ENCODE measurements around the gene MPP4.

MPP4 gene

DNA sequence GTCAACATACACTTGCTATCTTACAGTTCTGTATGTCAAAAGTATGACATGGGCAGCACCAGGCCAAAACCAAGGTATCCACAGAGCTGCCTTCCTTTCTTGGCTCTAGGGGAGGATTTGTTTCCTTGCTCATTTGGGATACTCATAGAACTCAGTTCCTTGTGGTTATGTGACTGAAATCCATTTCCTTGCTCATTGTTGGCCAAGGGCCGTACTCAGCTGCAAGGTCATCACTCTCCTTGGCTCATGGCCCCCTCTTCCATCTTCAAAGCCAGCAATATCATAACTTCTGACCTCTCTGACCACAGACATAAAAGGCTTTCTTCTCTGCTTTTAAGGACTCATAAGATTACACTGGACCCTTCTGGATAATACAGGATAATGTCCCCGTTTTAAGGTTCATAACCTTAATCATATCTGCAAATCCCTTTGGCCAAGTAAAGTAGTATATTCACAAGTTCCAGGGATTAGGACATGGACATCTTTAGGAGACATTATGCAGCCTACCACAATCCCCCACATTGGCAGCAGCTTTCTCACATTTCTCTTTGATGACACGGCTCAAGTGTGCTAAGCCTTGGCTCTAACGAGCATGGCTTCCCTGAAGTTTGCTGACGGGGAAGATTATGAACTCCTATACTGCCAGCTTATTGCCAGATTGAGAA lies 76.0 kb downstream of the MPP4 start:
- DNase-seq = no peak

DNA sequence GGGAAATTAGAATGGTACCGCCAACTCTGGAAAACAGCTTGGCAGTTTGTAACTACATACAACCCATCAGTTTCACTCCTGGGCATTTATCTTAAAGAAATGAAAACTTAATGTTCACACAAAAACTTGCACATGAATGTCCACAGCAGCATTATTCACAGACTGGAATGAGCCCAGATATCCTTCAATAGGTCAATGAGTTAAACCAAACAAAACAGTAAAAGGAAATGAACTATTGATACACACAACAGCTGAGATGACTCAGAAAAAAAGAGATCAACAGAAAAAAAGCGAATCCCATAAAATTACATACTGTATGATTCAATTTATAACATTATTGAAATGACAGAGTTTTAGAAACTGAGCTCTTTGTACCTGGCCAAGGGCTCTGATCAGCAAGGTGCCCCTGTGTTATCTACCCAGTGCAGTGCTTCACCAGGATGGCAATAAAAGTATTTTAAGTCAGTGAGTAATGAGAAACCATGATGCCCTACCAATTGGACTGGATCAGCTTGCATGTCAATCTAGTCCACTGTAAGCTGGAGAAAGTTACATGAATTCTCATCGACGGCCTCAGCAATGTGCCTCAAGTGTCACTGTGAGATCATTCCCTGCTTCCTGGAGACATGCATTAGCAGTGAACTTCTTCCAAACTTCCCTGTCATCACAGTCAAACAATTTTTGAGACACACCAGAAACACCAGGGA lies 77.0 kb downstream of the MPP4 start:
- DNase-seq = no peak

GRCh38 chr2:201618744-201619662 lies 79.4 kb downstream of the MPP4 start:
- peak; percentile 19 for DNase-seq

GRCh38 chr2:201608021-201608420 lies 90.4 kb downstream of the MPP4 start:
- DNase-seq = no peak

- no peak for DNase-seq
Observed at GRCh38 chr2:201607568-201607967, 90.9 kb downstream of the MPP4 start.

DNA sequence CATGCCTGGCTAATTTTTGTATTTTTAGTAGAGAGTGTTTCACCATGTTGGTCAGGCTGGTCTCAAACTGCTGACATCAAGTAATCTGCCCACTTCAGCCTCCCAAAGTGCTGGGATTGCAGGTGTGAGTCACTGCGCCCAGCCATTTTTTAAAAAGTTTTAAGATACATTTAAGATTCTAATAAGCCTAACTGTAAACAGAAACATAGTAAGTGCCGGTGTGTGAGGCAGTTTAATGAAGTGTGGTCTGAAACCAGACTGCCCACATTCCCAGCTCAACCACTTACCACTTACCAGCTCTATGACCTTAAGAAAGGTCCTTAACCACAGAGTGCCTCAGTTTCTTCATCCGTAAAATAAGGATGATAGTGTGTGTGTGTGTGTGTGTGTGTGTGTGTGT lies 97.5 kb downstream of the MPP4 start:
- no peak for DNase-seq

GRCh38 chr2:201597397-201597796 lies 101.0 kb downstream of the MPP4 start:
- DNase-seq = no peak

Data from stimulated activated CD4-positive, alpha-beta T cell treated with anti-CD3 and anti-CD28 coated beads, Interleukin-15, amount 100 ng/mL, for 24 hours (primary cell).